Astrocyte (in vitro differentiated cells and primary cell): ENCODE results near the gene GRIN2D. TPM values are rescaled to one million over a fixed set of nuclear protein-coding genes. Genes with fewer than 3 reads are reported as not detected.

ENCODE experiments used
- DNase-seq: peaks from one replicate; pipeline ENCODE4 v3.0.0-alpha.2; 2010; ENCODE audit warnings: low read depth
- FAIRE-seq: peaks from 2 replicates; lab custom pipeline; 2011; peaks lifted over from hg19 to GRCh38; lab: Jason Lieb, UNC
- H2AFZ ChIP-seq: 2 replicates; pipeline ENCODE4 v1.6.0; 2012; ENCODE audit warnings: low read depth, low read length, inconsistent platforms
- H3K27ac ChIP-seq: 2 replicates; pipeline ENCODE4 v1.5.1; 2011; ENCODE audit warnings: low read depth, low read length, inconsistent platforms
- H3K27me3 ChIP-seq: 2 replicates; pipeline ENCODE4 v1.6.0; 2011; ENCODE audit warnings: low read length, inconsistent platforms; ENCODE audit not compliant: insufficient read depth
- H3K36me3 ChIP-seq: 2 replicates; pipeline ENCODE4 v1.5.1; 2011; ENCODE audit warnings: low read length, inconsistent platforms; ENCODE audit not compliant: insufficient read depth
- H3K4me1 ChIP-seq: 2 replicates; pipeline ENCODE4 v1.5.1; 2011; ENCODE audit warnings: low read length, inconsistent platforms; ENCODE audit not compliant: insufficient read depth
- H3K4me2 ChIP-seq: 2 replicates; pipeline ENCODE4 v1.6.0; 2012; ENCODE audit warnings: low read length, inconsistent platforms
- H3K4me3 ChIP-seq: 2 replicates; pipeline ENCODE4 v1.5.1; 2011; ENCODE audit warnings: low read depth, mild to moderate bottlenecking, low read length, inconsistent platforms; ENCODE audit not compliant: insufficient read depth
- H3K79me2 ChIP-seq: 2 replicates; pipeline ENCODE4 v1.6.0; 2012; ENCODE audit warnings: mild to moderate bottlenecking, low read length, inconsistent platforms; ENCODE audit not compliant: insufficient read depth
- H3K9ac ChIP-seq: 2 replicates; pipeline ENCODE4 v1.6.0; 2012; ENCODE audit warnings: mild to moderate bottlenecking, low read length, inconsistent platforms
- H3K9me3 ChIP-seq: 2 replicates; pipeline ENCODE4 v1.5.1; 2012; ENCODE audit warnings: low read depth, mild to moderate bottlenecking, low read length, inconsistent platforms; ENCODE audit not compliant: insufficient read depth
- H4K20me1 ChIP-seq: 2 replicates; pipeline ENCODE4 v1.6.0; 2012; ENCODE audit warnings: low read length, inconsistent platforms; ENCODE audit not compliant: insufficient read depth
- H3K27ac Mint-ChIP-seq: one replicate; pipeline ENCODE4 v1.8.0; 2021; ENCODE audit warnings: mild to moderate bottlenecking, mixed read lengths; ENCODE audit not compliant: unreplicated experiment
- H3K27me3 Mint-ChIP-seq: one replicate; pipeline ENCODE4 v1.8.0; 2021; ENCODE audit warnings: low read depth, mixed read lengths; ENCODE audit not compliant: unreplicated experiment
- H3K36me3 Mint-ChIP-seq: one replicate; pipeline ENCODE4 v1.8.0; 2021; ENCODE audit warnings: low read depth, mixed read lengths; ENCODE audit not compliant: unreplicated experiment
- H3K4me1 Mint-ChIP-seq: one replicate; pipeline ENCODE4 v1.8.0; 2021; ENCODE audit warnings: low read depth, mixed read lengths; ENCODE audit not compliant: unreplicated experiment
- H3K4me3 Mint-ChIP-seq: one replicate; pipeline ENCODE4 v1.8.0; 2021; ENCODE audit warnings: mild to moderate bottlenecking, moderate library complexity, mixed read lengths; ENCODE audit not compliant: unreplicated experiment
- H3K9me3 Mint-ChIP-seq: one replicate; pipeline ENCODE4 v1.8.0; 2021; ENCODE audit warnings: mild to moderate bottlenecking, mixed read lengths; ENCODE audit not compliant: unreplicated experiment
- EZH2 ChIP-seq: IDR thresholded peaks from 2 replicates; pipeline ENCODE4 v1.6.1; 2012; ENCODE audit warnings: mild to moderate bottlenecking, low read length, inconsistent platforms; ENCODE audit not compliant: insufficient read depth
- total RNA-seq: library from RNA; stranded (reverse); gene quantifications from 2 replicates; pipeline ENCODE4 v1.2.1, GENCODE V29; 2021
- TF ChIP-seq, protein P1 (sequence below): IDR thresholded peaks from 2 replicates; pipeline ENCODE4 v1.5.1; 2011; ENCODE audit warnings: low read depth, mild to moderate bottlenecking, inconsistent platforms, low read length, moderate library complexity; ENCODE audit not compliant: insufficient read depth

GRIN2D gene
- total RNA-seq, 1 donor from 2014 or later: 6.2 TPM

DNA sequence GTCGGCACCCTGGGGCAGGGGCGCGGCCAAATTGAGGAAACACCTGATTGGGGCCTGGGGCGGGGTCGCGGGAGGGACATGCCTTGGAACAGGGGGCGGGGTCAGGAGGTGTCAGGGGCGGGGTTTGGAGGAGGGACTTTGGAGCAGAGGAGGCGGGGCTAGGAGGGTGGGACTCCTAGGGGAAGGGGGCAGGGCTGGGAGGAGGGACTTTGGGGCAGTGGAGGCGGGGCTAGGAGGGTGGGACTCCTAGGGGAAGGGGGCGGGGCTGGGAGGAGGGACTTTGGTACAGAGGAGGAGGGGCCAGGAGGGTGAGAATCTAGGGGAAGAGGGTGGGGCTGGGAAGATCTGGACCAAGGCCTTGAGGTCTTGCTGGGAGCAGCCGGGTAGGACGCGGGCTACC is 21.9 kb downstream of the GRIN2D start:
- no peak overlapping the region for H3K4me3 Mint-ChIP-seq
- no peaks in the 10 kb centered on the region for H3K9me3 ChIP-seq
- no peaks in the 10 kb centered on the region for H3K27me3 Mint-ChIP-seq
- H3K36me3 Mint-ChIP-seq: peaks cover 12% of the 10 kb centered on the region
- peaks cover 2% of the 10 kb centered on the region for H3K9me3 Mint-ChIP-seq
- no peaks in the 10 kb centered on the region for H3K36me3 ChIP-seq
- FAIRE-seq (no peak), DNase-seq (peak; percentile 30)
- H3K4me3 ChIP-seq: no peak overlapping the region
- H4K20me1 ChIP-seq: no peaks in the 10 kb centered on the region
- peaks cover 18% of the 10 kb centered on the region for H3K4me1 ChIP-seq
- no peak overlapping the region for H3K27ac ChIP-seq
- TF ChIP-seq EZH2: no peak
- TF ChIP-seq, protein P1, sequence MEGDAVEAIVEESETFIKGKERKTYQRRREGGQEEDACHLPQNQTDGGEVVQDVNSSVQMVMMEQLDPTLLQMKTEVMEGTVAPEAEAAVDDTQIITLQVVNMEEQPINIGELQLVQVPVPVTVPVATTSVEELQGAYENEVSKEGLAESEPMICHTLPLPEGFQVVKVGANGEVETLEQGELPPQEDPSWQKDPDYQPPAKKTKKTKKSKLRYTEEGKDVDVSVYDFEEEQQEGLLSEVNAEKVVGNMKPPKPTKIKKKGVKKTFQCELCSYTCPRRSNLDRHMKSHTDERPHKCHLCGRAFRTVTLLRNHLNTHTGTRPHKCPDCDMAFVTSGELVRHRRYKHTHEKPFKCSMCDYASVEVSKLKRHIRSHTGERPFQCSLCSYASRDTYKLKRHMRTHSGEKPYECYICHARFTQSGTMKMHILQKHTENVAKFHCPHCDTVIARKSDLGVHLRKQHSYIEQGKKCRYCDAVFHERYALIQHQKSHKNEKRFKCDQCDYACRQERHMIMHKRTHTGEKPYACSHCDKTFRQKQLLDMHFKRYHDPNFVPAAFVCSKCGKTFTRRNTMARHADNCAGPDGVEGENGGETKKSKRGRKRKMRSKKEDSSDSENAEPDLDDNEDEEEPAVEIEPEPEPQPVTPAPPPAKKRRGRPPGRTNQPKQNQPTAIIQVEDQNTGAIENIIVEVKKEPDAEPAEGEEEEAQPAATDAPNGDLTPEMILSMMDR: no peak
- no peaks in the 10 kb centered on the region for H3K27me3 ChIP-seq
- peak overlapping the region; percentile 83 for H3K4me2 ChIP-seq
- H3K9ac ChIP-seq: no peak overlapping the region
- H3K79me2 ChIP-seq: no peaks in the 10 kb centered on the region
- peaks cover 14% of the 10 kb centered on the region for H3K4me1 Mint-ChIP-seq
- no peak overlapping the region for H2AFZ ChIP-seq
- no peak overlapping the region for H3K27ac Mint-ChIP-seq

GRCh38 chr19:48415806-48416221 is 22.3 kb downstream of the GRIN2D start:
- no peaks in the 10 kb centered on the region for H4K20me1 ChIP-seq
- no peak for FAIRE-seq
- no peak for DNase-seq
- no peak overlapping the region for H3K9ac ChIP-seq
- H3K4me2 ChIP-seq: peak overlapping the region; percentile 55
- H3K4me1 ChIP-seq: peaks cover 18% of the 10 kb centered on the region
- no peaks in the 10 kb centered on the region for H3K79me2 ChIP-seq
- no peaks in the 10 kb centered on the region for H3K9me3 Mint-ChIP-seq
- peaks cover 14% of the 10 kb centered on the region for H3K4me1 Mint-ChIP-seq
- H3K4me3 ChIP-seq: no peak overlapping the region
- no peaks in the 10 kb centered on the region for H3K27me3 Mint-ChIP-seq
- H3K4me3 Mint-ChIP-seq: no peak overlapping the region
- H3K9me3 ChIP-seq: no peaks in the 10 kb centered on the region
- no peaks in the 10 kb centered on the region for H3K36me3 ChIP-seq
- no peak overlapping the region for H2AFZ ChIP-seq
- no peak for TF ChIP-seq EZH2
- TF ChIP-seq, protein P1: no peak
- no peak overlapping the region for H3K27ac Mint-ChIP-seq
- H3K36me3 Mint-ChIP-seq: peaks cover 12% of the 10 kb centered on the region
- H3K27me3 ChIP-seq: no peaks in the 10 kb centered on the region
- no peak overlapping the region for H3K27ac ChIP-seq

DNA sequence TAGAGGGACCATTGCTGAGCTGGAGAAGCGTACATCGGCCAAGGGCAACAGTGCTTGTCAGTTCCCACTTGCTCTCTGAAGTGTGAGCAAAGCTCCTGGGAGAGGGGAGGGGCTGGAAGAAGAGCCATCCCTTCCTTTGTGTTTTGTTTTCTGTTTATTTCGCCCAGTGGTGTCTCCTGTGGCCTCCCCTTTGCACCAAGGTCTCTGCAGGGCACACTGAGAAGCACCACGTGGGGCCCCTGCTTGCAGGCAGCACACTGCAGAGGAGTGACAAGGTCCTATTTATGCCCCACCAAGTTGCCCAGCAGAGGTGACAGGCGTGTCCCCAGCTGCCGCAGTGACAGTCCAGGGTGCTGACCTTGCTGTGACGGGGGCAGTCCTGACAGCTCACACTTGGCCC is 24.0 kb downstream of the GRIN2D start:
- Mint-ChIP-seq H3K27me3 (no peaks in the 10 kb centered on the region), H3K4me1 (peaks cover 14% of the 10 kb centered on the region), H3K27ac (no peak overlapping the region), H3K9me3 (no peaks in the 10 kb centered on the region), H3K36me3 (peaks cover 14% of the 10 kb centered on the region), H3K4me3 (no peak overlapping the region)
- no peak for FAIRE-seq
- Histone ChIP-seq H3K27ac (no peak overlapping the region), H2AFZ (no peak overlapping the region), H3K36me3 (no peaks in the 10 kb centered on the region), H3K9me3 (no peaks in the 10 kb centered on the region), H3K4me2 (no peak overlapping the region), H3K4me3 (no peak overlapping the region), H3K27me3 (no peaks in the 10 kb centered on the region), H4K20me1 (no peaks in the 10 kb centered on the region), H3K4me1 (peaks cover 18% of the 10 kb centered on the region), H3K9ac (no peak overlapping the region), H3K79me2 (no peaks in the 10 kb centered on the region)
- TF ChIP-seq, protein P1: no peak
- no peak for TF ChIP-seq EZH2
- DNase-seq: no peak
